NCI-H1048 (cell line): ENCODE results near the gene MFSD6L.
"Not testable (repeated sequence)": the region's sequence is repeated elsewhere in the genome, so short reads cannot be mapped to it uniquely, and the experiment has no call there.

Experiments
- DNase-seq: peaks from one replicate; lab custom pipeline; 2025; lab: John Stamatoyannopoulos, UW

The MFSD6L gene

GRCh38 chr17:8826808-8827435, 27.8 kb upstream of the MFSD6L start:
- no peak for DNase-seq

- DNase-seq = no peak
Observed at GRCh38 chr17:8825802-8826201, 26.6 kb upstream of the MFSD6L start.

GRCh38 chr17:8823279-8823678, 24.1 kb upstream of the MFSD6L start:
- no peak for DNase-seq

GRCh38 chr17:8822401-8823035, 23.4 kb upstream of the MFSD6L start:
- DNase-seq = no peak

GRCh38 chr17:8821446-8822105, 22.4 kb upstream of the MFSD6L start:
- DNase-seq = no peak

GRCh38 chr17:8820311-8821010, 21.3 kb upstream of the MFSD6L start:
- DNase-seq = no peak

GRCh38 chr17:8818654-8819330, 19.6 kb upstream of the MFSD6L start:
- DNase-seq = no peak

- DNase-seq = no peak
Observed at GRCh38 chr17:8818047-8818446, 18.9 kb upstream of the MFSD6L start.

- no peak for DNase-seq
Observed at GRCh38 chr17:8806926-8807550, 7.9 kb upstream of the MFSD6L start.

- no peak for DNase-seq
Observed at GRCh38 chr17:8806253-8806925, 7.2 kb upstream of the MFSD6L start.

- not testable (repeated sequence) for DNase-seq
Observed at GRCh38 chr17:8805396-8805795, 6.2 kb upstream of the MFSD6L start.

GRCh38 chr17:8803531-8804420, 4.6 kb upstream of the MFSD6L start:
- no peak for DNase-seq

GRCh38 chr17:8801135-8801840, 2.1 kb upstream of the MFSD6L start:
- no peak for DNase-seq

- no peak for DNase-seq
Observed at GRCh38 chr17:8800656-8801055, 1.5 kb upstream of the MFSD6L start.

GRCh38 chr17:8799570-8800212, 526 bp upstream of the MFSD6L start:
- no peak for DNase-seq

GRCh38 chr17:8798176-8798845, 854 bp downstream of the MFSD6L start:
- DNase-seq = no peak

GRCh38 chr17:8797621-8798175, 1.5 kb downstream of the MFSD6L start:
- DNase-seq = no peak

GRCh38 chr17:8794636-8795035, 4.5 kb downstream of the MFSD6L start:
- DNase-seq = no peak
